HG03521 (cell line): ENCODE data around the gene DOCK2.
"Not testable (repeated sequence)": the region's sequence is repeated elsewhere in the genome, so short reads cannot be mapped to it uniquely, and the experiment has no call there.

Experiments
- ATAC-seq: cut with Tn5 transposase; IDR thresholded peaks from one replicate; pipeline ENCODE4 v1.9.1; 2021; ENCODE audit warnings: mild to moderate bottlenecking, moderate library complexity; ENCODE audit not compliant: unreplicated experiment

Gene DOCK2

DNA sequence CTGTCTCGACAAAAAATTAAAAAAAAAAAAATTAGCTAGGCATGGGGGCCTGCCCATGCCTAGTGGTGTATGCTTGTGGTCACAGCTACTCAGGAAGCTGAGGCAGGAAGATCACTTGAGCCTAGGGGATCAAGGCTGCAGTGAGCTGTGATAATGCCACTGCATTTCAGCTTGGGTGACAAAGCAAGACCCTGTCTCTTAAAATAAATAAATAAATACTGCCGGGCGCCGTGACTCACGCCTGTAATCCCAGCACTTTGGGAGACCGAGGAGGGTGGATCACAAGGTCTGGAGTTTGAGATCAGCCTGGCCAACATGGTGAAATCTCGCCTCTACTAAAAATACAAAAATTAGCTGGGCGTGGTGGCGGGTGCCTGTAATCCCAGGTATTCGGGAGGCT, 115.5 kb downstream of the DOCK2 start:
- ATAC-seq, result not testable (repeated sequence)

DNA sequence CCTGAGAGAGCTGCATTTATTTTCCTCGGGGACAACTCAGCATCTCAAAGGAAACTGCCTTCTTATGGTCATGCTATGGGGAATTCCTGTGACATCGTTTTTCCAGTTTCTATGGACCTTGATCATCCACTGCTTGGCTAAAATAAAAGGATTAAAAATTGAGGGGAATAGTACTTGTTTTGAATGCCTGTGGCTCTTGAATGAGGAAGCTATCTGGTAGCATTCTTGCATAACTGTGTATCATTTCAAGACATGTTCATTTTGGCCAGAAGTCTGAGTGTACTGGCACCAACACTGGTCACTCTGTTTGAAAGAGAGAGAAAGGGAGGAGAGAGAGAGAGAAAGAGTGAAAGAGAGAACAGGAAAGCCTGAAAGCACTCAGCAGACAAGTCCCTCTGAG, 116.7 kb downstream of the DOCK2 start:
- no peak for ATAC-seq

DNA sequence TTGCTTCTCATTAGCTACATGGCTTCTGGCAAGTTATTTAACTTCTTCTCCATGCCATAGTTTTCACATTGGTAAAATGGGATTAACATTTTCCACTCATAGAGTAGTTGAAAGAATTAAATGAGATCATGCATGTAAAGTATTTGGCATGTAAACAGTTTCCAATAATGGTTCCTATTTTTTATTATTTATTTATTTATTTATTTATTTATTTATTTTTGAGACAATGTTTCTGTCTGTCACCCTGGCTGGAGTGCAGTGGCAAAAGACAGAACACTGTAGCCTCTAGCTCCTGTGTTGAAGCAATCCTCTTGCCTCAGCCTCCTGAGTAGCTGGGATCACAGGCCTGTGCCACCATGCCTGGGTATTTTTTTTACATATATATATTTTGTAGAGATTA, 117.7 kb downstream of the DOCK2 start:
- no peak for ATAC-seq

DNA sequence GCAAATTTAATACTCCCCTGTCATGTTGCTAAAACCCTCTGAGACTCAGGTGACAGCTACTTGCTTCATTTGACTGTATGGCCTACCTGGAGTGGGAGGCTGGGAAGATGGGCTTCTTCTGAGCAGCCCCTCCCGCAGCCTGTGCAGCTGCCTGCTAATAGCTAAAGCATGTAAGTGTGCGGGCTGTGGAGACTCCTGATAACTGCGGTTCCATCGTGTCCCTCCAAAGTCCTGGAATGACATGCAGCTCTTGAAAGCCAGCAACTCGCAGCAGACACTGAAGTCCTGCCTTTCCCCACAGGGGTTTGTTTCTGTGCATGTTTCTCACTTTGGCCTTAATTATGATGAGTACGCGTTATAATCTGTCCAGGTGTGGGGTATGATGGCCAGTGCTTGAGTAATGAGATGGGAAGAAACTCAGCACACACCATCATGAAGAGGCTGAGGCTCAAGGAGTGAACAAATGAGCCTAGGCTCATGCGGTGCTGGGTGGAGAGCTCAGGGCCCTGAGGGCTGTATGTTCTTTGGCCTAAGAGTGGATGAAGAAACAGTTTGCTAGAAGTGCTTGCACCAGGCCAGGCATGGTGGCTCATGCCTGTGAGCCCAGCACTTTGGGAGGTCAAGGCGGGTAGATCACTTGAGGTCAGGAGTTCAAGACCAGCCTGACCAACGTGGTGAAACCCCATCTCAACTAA, 119.1 kb downstream of the DOCK2 start:
- ATAC-seq, result no peak

DNA sequence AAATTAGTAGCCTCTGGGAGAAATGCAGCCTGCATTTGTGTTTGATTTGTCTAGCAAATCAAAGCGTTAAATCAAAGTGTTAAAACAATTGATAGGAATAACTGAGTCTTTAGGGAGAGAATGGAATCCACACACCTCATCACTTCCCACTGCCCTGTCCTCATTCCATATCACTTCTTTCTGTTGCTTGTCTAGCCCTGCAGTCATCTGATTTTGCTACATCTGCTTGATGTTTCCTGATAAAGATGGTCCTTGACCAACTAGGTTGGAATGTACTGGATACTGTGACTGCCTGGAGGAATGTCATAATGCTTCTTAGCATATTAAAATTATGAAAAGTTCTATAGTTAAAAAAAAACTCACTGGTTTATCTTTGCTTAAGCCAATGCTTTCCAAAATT, 119.9 kb downstream of the DOCK2 start:
- no peak for ATAC-seq

DNA sequence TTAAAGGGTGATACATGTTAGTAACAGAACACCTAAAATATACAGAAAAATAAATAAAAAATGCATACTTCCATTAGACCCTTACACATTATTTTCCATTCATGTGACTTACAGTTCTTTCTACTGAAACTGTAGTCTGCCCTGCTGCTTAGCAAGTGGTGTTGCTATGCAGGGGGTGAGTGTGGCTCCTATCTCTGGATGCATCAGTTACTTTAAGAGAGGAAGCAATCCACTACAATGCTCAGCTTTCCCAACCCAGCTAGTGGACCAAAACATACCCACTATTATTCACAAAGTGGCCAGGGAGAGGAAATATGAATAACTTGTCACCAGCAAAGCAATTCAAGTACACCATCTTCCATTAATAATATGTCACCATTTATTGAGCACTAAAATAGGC, 121.8 kb downstream of the DOCK2 start:
- no peak for ATAC-seq

DNA sequence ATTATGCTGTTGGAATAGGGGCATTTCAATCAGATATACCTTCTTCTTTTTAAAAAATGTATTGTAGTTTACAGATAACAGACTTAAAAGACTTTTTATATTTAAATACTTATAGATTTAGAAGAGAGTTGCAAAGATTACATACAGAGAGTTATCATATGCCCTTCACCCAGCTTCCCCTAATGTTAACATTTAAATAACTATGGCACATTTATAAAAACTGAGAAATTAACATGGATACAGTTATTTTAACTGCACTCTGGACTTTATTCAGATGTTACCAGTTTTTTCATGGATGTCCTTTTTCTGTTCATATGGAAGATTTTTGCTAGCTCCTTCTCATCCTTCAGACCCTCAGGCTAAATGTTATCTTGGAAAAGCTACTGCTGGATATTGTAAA, 123.2 kb downstream of the DOCK2 start:
- no peak for ATAC-seq

DNA sequence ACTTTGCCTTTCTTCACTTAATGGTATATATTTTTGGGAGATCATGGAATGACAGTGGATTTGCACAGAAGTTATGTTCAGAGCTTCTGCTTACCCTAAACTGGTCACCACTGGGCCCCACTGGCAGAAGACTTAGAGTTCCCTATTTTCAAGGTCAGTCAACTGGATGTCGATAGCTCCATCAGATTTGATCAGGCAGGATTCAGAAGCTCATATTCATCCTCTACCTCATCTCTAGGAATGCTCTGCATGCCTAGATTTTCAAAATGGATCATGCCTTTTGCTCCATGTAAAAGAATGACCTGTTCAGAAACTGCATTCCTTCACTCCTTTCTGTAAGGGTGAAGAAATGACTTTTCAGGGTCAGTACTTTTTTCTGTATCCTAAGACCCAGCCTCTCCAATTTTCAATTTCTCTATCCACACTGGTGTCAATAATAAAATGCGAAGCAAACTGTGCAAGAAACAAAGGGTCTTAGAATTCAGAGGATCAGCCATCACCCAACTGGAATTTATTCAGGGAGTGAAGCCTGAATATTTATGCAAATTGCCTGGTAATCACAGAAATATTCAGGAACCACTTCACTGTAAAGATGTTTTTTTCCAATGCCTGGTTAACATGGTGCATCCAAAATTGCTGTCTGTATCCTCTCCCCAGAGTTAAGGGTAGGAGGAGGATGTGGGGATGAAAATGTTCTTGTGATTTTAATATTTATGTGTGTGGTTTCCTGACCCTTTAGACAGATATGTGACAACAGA, 125.4 kb downstream of the DOCK2 start:
- ATAC-seq, result no peak

DNA sequence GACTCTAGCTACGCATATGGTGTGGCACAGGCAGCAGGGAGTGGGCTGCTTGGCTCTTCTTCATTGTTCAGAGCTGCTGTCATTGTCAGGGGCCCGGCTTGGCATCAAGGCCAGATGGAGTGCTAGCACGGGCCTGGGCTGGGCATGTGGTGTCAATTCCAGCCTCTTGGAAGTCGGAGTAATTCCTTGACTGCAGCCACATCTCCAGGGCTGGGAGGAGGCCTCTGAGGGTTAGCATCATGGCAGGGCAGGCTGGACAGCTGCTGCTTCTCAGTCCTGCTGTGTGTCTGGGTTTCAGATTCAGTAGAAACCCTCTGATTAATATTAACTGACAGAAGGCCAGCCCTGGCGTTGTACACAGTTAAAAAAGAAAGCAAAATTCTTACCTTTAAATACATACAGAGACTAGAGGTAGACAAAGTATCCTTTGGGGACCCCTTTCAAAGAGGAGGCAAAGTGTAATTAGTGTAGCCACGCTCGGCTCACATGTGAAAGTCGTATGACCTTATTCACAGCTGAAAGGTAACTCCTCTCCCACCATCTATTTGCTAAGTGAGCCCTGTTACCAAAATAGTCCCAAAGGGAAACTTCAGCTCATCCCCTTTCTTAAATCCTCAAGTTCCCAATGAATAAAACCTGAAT, 126.4 kb downstream of the DOCK2 start:
- peak; percentile 66 for ATAC-seq

DNA sequence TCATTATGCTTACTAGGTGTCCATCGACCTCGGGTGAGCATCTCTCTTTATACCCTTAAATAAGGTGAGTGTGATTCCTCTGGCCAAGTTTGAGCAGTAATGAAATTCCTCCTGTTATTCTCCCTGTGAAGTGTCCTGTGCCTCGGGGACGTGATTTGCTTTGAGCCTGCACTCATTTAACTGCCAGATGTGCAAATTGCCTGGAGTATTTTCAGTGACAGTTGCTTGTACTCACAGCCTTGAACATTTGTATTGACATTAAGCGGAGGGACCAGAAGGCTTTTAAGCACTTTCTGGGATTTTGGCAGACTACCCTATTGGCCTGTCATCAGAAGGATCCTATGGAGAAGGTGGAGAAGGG, 126.9 kb downstream of the DOCK2 start:
- ATAC-seq, result no peak

DNA sequence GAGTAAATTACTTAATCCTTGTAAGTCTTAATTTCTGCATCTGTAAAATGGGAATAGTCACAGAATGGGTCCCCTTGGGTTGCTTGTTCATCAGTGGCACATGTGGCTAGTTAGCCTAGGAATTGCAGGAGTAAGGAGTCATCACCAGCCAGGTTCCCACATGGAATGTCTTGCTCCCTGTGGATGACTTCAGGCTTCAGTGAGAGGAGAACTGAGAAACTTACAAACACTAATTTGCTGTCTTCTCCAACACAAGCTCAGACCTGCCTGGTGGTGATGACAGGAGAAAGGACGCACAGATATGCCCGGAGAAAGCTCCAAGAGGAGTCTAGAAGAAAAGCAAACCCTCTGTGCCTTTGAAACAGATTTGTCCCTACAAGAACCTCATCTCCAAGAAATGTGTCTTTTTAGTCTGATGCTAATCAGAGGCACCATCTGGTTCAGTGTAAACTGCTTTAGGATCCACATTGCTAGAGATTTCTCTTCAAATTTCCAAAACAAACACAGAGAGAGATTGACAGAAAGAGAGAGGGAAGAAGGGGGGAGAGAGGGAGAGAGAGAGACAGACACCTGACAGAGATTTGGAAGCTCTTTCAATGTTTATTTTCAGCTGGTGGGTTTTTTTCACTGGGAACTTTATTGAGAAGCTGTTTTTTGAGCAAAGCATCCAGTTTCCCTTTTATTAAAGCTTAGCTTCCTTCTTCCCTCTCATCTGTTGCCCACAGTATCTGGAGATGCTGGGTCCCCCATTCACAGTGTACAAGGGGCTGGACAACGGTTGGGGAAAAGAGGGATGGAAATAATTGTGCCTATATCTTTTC, 128.3 kb downstream of the DOCK2 start:
- ATAC-seq, result no peak

DNA sequence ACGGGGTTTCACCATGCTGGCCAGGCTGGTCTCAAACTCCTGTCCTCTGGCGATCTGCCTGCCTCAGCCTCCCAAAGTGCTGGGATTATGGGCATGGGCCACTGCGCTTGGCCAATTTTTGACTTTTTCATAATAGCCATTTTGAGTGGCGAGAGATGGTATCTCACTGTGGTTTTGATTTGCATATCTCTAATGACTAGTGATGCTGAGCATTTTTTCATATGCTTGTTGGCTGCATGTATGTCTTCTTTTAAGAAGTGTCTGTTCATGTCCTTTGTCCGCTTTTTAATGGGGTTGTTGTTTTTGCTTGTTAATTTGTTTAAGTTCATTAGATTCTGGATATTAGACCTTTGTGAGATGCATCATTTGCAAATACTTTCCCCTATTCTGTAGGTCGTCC, 129.9 kb downstream of the DOCK2 start:
- not testable (repeated sequence) for ATAC-seq

DNA sequence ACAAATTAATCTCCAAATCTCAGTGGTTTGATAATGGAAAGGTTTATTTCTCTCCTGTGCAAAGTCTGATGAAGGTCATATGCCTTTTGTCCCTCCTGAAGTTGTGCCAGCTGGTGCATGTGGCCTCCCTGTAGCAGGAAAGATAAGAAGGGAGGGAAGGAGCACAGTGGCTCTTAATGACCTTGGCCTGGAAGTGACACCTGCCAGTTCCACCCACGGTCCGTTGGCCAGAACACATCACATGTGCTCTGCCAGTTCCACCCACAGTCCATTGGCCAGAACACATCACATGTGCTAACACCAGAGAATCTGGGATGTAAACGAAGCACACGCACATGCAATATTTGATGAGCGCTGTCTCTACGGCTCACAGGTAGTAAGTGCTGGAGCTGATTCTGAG, 130.9 kb downstream of the DOCK2 start:
- ATAC-seq, result no peak

DNA sequence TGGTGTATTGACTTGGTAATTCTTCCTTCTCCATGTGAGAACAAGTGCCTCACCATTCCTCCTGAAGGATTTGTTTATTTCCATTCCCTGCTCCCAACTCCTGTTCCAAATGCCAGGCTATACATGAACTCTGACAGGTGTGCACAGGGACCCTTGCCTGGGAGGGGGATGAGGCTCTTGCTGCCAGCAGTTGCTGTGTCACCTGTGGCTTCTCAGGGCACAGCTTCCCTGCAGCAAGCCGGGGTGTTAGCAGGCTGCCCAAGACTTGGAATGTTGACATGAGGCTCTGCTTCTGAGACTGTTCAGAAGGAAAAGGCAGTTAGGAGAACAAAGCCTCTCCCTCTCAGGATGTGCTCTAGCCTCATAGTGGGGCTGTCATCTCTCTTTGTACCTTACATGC, 131.3 kb downstream of the DOCK2 start:
- ATAC-seq, result no peak

DNA sequence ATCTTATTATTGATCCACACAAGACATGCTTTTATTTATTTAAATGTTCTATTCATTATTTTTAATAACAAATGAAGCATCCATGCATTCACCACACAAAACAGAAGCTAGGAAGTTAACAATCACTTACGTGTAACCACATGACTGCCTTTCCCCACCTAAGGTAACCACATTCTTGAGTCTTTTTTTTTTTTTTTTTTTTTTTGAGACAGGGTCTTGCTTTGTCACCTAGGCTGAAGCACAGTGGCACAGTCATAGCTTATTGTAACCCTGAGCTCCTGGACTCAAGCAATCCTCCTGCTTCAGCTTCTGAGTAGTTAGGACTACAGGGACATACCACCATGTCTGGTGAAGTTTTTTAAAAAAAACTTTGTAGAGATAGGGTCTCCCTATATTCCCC, 133.0 kb downstream of the DOCK2 start:
- no peak for ATAC-seq

DNA sequence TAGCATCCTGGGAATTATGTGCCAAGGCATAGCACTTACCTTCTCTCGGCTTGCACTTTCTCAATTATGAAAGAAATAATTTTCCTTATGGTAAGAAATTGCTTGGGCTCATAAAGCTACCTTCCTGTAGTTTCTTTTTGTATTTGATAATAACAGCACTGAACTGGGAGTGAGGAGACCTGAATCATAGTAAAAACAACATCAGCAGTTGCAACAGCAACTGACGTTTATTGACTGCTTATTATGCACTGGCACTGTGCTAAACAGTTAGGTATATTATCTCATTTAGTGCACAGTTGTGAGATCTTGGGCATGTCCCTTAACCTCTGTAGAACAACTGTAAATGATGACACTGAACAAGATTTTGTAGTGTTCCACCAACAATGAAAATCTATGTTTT, 135.2 kb downstream of the DOCK2 start:
- ATAC-seq, result no peak

DNA sequence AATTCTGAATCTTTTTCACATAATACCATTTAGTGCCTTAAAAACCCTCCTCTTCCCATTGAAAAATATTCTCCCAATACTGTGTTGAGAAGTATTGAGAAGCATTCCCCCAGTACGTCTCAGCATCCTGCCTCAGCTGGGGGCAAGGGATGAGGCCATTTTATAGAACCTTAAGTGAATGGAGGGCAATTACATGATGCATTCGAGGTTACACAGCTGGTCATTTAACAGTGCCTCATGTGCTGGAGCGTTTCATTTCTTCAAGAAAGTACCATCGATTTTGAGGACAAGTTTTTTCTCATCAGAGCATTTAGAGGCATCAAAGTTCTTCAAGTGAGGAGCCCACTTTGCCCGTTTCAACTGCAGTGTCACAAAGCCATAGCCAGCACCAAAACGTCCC, 135.6 kb downstream of the DOCK2 start:
- ATAC-seq, result no peak

DNA sequence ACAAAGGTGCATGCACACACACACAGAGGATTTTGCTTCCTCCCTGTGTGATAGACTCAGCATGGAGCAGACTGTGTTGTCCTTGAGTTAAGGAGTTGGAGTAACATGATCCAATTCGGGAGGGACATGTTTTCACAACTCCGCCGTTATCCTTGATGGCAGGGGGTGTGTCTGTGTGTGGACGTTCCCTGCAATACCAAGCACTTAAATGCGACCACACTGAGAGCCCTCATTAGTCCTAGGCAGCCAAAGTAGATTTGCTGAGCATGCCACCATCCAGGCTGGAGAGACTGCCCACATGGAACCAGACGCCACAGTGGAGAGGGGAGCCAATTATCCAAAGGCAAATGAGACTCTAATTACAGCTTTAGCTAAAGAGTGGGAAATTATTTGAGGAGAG, 140.1 kb downstream of the DOCK2 start:
- ATAC-seq, result no peak

DNA sequence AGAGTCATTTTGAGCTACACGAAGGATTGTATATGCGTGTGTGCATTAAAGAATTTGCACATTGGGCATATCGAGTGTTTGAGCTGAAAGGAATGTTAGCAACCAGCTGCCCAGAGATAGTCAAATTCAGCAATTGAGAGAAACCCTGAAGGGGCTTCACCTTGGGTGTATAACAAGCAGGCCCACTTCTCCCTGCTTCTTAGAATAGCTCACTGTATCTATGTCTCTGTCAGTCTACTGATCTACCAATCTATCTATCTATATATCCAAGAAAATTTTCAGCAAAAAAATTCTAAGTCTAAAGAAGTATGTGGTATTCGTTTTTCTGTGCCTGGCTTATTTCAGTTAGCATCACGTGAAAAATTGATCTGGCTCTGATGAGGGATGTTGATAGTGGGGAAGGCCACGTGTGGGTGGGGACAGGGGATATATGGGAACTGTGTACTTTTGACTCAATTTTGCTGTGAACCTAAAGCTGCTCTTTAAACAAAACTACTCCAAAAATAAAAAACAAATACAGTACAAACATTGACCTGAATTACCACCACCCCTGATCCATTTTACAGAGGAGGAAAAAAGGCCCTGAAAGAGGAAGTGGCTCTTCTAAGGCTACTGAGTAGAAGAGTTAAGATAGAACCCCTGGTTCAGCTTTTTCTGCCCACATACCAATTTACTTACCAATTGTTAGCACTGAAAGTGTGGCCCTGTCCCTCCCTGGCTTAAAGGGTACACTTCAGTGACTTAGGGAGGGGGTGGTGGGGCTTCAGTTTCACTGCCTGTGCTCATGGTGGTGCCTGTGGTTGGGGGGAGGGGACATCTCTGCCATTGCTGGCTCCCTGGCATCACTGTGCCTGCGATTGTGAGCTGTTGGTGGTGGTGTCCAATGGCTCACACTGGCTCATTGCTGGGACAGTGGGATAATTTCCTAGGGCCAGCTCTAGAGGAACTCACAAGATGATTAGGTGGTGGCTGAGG, 141.8 kb downstream of the DOCK2 start:
- ATAC-seq, result peak; percentile 91
